Cardiac septum (tissue), 1 donor: Measurements from ENCODE around the gene RPS6KA5. TPM values are rescaled to one million over a fixed set of nuclear protein-coding genes. Genes with fewer than 3 reads are reported as not detected.
"Not testable (repeated sequence)": the region's sequence is repeated elsewhere in the genome, so short reads cannot be mapped to it uniquely, and the experiment has no call there.

Source experiments
- DNase-seq: peaks from one replicate; pipeline ENCODE4 v3.0.0-alpha.2; 2020; ENCODE audit warnings: low spot score
- intact Hi-C: fragments of 100-400 bp; cut with DNase I; formaldehyde crosslinking; loops from one replicate; pipeline ENCODE4 v1.14.0; 2022
- total RNA-seq: library from RNA; stranded (reverse); fragmentation: NEBNext Ultra II Directional; extraction: Animal tissue kit (Norgen Biotek cat#: 25700); gene quantifications from one replicate; pipeline ENCODE4 v1.2.1, GENCODE V29; 2021
- donor health status: DM: no; HTN: no; CAD: no.

Gene RPS6KA5
- total RNA-seq, 1 donor from 2014 or later = 3.8 TPM

GRCh38 chr14:90851327-90852036, 209.0 kb downstream of the RPS6KA5 start:
- intact Hi-C loops = no loop called here
- no peak for DNase-seq

GRCh38 chr14:90850487-90850886, 210.0 kb downstream of the RPS6KA5 start:
- DNase-seq = no peak
- intact Hi-C loops = no loop called here

- DNase-seq = no peak
- intact Hi-C loops = no loop called here
Measured at GRCh38 chr14:90849787-90850444, 210.5 kb downstream of the RPS6KA5 start.

DNA sequence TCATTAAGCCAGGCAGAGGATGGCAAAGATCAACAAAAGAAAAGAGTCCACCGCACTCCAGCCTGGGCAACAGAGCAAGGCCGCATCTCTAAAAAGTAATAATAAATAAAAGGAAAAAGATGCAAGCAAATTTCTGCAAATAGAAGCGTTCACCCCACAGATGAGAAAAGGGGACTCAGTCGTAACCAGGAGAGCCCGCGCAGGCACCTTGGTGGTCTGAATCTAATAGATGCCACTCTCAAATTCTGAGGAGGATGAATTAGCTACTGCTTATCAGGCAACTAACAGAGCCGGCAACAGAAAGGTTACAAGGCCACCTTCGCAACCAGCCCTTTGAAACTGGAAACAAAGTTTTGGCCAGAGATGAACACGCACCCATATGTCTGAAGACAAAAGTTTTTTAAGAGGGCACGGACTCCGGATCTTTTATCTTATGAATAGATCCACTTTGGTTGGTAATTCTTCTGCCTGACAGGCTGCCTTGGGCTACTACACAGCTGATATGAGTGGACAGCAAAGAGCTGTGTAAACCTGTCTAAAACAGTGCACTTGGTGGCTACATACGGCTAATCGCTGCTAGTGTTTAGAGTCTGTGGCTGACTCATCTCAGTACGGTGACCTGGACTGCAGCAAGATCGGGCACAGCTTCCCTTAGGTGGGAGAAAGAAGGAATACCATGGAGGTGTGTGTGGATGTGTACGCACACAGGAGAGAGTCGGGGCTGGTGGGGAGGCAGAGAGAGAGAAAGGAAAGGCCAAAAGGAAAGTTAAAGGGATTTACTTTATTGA, 211.3 kb downstream of the RPS6KA5 start:
- intact Hi-C loops = no loop called here
- DNase-seq = no peak

GRCh38 chr14:90846511-90846910, 213.9 kb downstream of the RPS6KA5 start:
- intact Hi-C loops = no loop called here
- no peak for DNase-seq

DNA sequence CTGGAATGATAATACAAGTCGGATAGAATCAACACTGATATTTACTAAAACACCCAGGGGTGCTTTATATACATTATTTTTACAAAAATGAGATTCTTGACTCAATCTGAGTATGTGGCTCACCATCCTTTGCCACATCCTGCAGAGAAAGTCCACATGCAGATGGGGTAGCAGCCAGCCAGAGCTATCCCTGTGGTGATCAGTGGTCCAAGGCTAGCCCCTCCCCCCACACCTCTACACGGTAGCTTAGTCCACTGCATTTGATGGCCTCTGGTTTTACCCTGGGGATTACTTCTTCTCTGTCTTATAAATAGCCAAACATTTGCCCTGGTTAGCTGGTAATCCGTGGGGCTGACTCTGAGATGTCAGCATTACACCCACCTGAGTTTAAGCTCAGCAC, 216.1 kb downstream of the RPS6KA5 start:
- DNase-seq = no peak
- intact Hi-C loops = no loop called here

- DNase-seq = no peak
- intact Hi-C loops = no loop called here
Measured at GRCh38 chr14:90842726-90843125, 217.7 kb downstream of the RPS6KA5 start.

GRCh38 chr14:90840667-90841066, 219.8 kb downstream of the RPS6KA5 start:
- DNase-seq, intact Hi-C loops: not testable (repeated sequence)

DNA sequence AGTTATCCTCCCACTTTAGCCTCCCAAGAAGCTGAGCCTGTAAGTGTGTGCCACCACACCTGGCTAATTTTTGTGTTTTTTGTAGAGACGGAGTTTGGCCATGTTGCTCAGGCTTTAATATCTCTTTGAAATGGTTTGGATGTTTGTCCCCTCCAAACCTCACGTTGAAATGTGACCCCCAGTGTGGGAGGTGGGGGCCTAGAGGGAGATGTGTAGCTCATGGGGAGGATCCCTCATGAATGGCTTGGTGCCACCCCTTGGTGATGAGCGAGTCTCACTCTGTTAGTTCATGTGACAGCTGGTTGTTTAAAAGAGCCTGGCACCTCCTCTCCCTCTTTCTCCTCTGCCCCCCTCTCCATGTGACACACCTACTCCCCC, 220.6 kb downstream of the RPS6KA5 start:
- DNase-seq = peak; percentile 41
- intact Hi-C loops = no loop called here

GRCh38 chr14:90839024-90839888, 221.2 kb downstream of the RPS6KA5 start:
- DNase-seq = peak; percentile 83
- intact Hi-C loops = no loop called here

DNA sequence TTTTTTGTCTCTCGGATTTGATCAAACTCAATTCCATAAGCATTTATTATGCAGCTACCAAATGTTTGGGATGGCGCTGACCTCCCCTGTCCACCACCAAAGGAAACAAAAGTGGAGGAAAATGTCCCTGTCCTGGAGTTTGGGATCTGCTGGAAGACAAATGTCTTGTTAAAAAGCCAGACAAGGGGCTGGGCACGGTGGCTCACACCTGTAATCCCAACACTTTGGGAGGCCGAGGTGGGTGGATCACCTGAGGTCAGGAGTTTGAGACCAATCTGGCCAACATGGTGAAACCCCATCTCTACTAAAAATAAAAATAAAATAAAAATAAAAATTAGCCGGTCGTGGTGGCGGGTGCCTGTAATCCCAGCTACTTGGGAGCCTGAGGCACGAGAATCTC, 221.9 kb downstream of the RPS6KA5 start:
- DNase-seq = peak; percentile 20
- intact Hi-C loops = not testable (repeated sequence)

GRCh38 chr14:90837355-90837754, 223.1 kb downstream of the RPS6KA5 start:
- peak; percentile 14 for DNase-seq
- intact Hi-C loops = no loop called here

GRCh38 chr14:90836692-90837063, 223.8 kb downstream of the RPS6KA5 start:
- no peak for DNase-seq
- intact Hi-C loops = no loop called here

GRCh38 chr14:90831821-90832220, 228.6 kb downstream of the RPS6KA5 start:
- DNase-seq = peak; percentile 57
- intact Hi-C loops = no loop called here

- DNase-seq = no peak
- intact Hi-C loops = no loop called here
Measured at GRCh38 chr14:90830931-90831701, 229.3 kb downstream of the RPS6KA5 start.

- DNase-seq = no peak
- intact Hi-C loops = loop anchor here (10.0 kb wide), 1 partner anchor 435 kb away; the partner anchor contains the start of gene CALM1
Measured at GRCh38 chr14:90829677-90830076, 230.8 kb downstream of the RPS6KA5 start.

- no peak for DNase-seq
- intact Hi-C loops = loop anchor here (10.0 kb wide), 1 partner anchor 434 kb away; the partner anchor contains the start of gene CALM1
Measured at GRCh38 chr14:90828642-90829487, 231.6 kb downstream of the RPS6KA5 start.
